Endothelial cell of umbilical vein (primary cell): ENCODE results near the gene ZNF629. TPM values are rescaled to one million over a fixed set of nuclear protein-coding genes. Genes with fewer than 3 reads are reported as not detected.
A peak's percentile ranks its signal among the peaks of the same experiment; 100 is the strongest.

ENCODE experiments used
- BruUV-seq: library from RNA; stranded (reverse); fragments of 400-500 nt; replicated peaks from 2 replicates; lab custom pipeline; 2021; lab: Mats Ljungman, UMichigan
- CTCF ChIA-PET: fragments of 300-600, 350-600 bp; sonication (Branson Sonifier 250); formaldehyde crosslinking; loops from one replicate; lab custom pipeline; 2021; ENCODE audit warnings: antibody characterized with exemption, inconsistent platforms; lab: Charles Lee
- POLR2A ChIA-PET: fragments of 300-600, 350-600 bp; sonication (Branson Sonifier 250); formaldehyde crosslinking; loops from one replicate; lab custom pipeline; 2021; ENCODE audit warnings: antibody characterized with exemption, inconsistent platforms; lab: Charles Lee
- DNase-seq: peaks from one replicate; pipeline ENCODE4 v3.0.0-alpha.2; 2011; ENCODE audit warnings: low read depth, low spot score
- FAIRE-seq: peaks from 2 replicates; lab custom pipeline; 2011; peaks lifted over from hg19 to GRCh38; lab: Jason Lieb, UNC
- H2AFZ ChIP-seq: 2 replicates; pipeline ENCODE4 v1.6.0; 2012; ENCODE audit warnings: low read depth, low read length, control low read depth, inconsistent platforms
- H3K27ac ChIP-seq: 2 replicates; pipeline ENCODE4 v1.5.1; 2011; ENCODE audit warnings: low read depth, mild to moderate bottlenecking, control low read depth, low read length, moderate library complexity; ENCODE audit not compliant: insufficient read depth
- H3K27me3 ChIP-seq, 2 experiments: 2 replicates each; pipeline versions ENCODE4 v1.6.0 to v1.6.1; 2011; ENCODE audit warnings: low read length in 2 of 2, mixed read lengths in 1 of 2; ENCODE audit not compliant: control insufficient read depth in 2 of 2, insufficient read depth in 2 of 2
- H3K36me3 ChIP-seq, 2 experiments: 2 replicates in 1 of 2; 3 replicates in 1 of 2; pipeline ENCODE4 v1.5.1; 2011; ENCODE audit warnings: low read length in 2 of 2, mild to moderate bottlenecking in 1 of 2, moderate library complexity in 1 of 2; ENCODE audit not compliant: control insufficient read depth in 2 of 2, insufficient read depth in 2 of 2; ENCODE audit errors: extremely low read depth in 1 of 2
- H3K4me1 ChIP-seq: 3 replicates; pipeline ENCODE4 v1.5.1; 2011; ENCODE audit warnings: mild to moderate bottlenecking, low read length; ENCODE audit not compliant: control insufficient read depth, insufficient read depth; ENCODE audit errors: extremely low read depth
- H3K4me2 ChIP-seq: 2 replicates; pipeline ENCODE4 v1.6.1; 2011; ENCODE audit warnings: low read length, control low read depth, mixed read lengths; ENCODE audit not compliant: insufficient read depth
- H3K4me3 ChIP-seq, 3 experiments: fragments of 200-600 bp in 1 of 3; sonication (generic), shearing (Covaris generic) in 1 of 3; replicated peaks in 1 of 3; 2 replicates each; pipeline ENCODE4 v1.5.1; 2011 to 2016; ENCODE audit warnings: control low read depth in 3 of 3, low read length in 3 of 3, mild to moderate bottlenecking in 2 of 3, inconsistent platforms in 1 of 3, low read depth in 1 of 3, moderate library complexity in 1 of 3; ENCODE audit not compliant: insufficient read depth in 1 of 3
- H3K79me2 ChIP-seq: 2 replicates; pipeline ENCODE4 v1.6.0; 2012; ENCODE audit warnings: low read length, inconsistent platforms; ENCODE audit not compliant: control insufficient read depth, insufficient read depth
- H3K9ac ChIP-seq: replicated peaks from 2 replicates; pipeline ENCODE3; 2011; ENCODE audit warnings: low read length, control low read depth; ENCODE audit not compliant: insufficient read depth; ENCODE audit errors: extremely low read depth
- H3K9me1 ChIP-seq: replicated peaks from 3 replicates; pipeline ENCODE4 v1.6.0; 2011; ENCODE audit warnings: mild to moderate bottlenecking, low read length; ENCODE audit not compliant: control insufficient read depth, insufficient read depth; ENCODE audit errors: extremely low read depth
- H3K9me3 ChIP-seq: replicated peaks from 2 replicates; pipeline ENCODE4 v1.5.1; 2012; ENCODE audit warnings: low read length, inconsistent platforms; ENCODE audit not compliant: control insufficient read depth, insufficient read depth
- H4K20me1 ChIP-seq: replicated peaks from 2 replicates; pipeline ENCODE3; 2011; ENCODE audit warnings: mild to moderate bottlenecking, low read length; ENCODE audit not compliant: control insufficient read depth, insufficient read depth; ENCODE audit errors: extremely low read depth
- CTCF ChIP-seq, 2 donors: IDR thresholded peaks; 1 replicate in 1 of 2; 2 replicates in 1 of 2; pipeline ENCODE4 v1.5.1; 2011; ENCODE audit warnings: low read length in 2 of 2, mild to moderate bottlenecking in 2 of 2, moderate library complexity in 2 of 2, control low read depth in 1 of 2, inconsistent platforms in 1 of 2, low read depth in 1 of 2; ENCODE audit not compliant: insufficient read depth in 1 of 2; ENCODE audit errors: extremely low read depth in 1 of 2
- EZH2 ChIP-seq: IDR thresholded peaks from 2 replicates; pipeline ENCODE4 v1.6.1; 2012; ENCODE audit warnings: borderline replicate concordance, low read depth, mild to moderate bottlenecking, moderate library complexity, low read length, inconsistent platforms; ENCODE audit not compliant: severe bottlenecking
- FOS ChIP-seq: IDR thresholded peaks from 2 replicates; pipeline ENCODE4 v1.6.1; 2011; ENCODE audit warnings: mild to moderate bottlenecking, low read length, moderate library complexity, borderline replicate concordance; ENCODE audit not compliant: insufficient read depth
- GATA2 ChIP-seq: IDR thresholded peaks from 2 replicates; pipeline ENCODE4 v1.7.0; 2011; ENCODE audit warnings: low read depth, mild to moderate bottlenecking, moderate library complexity, mixed read lengths, low read length; ENCODE audit not compliant: insufficient read length, insufficient read depth
- JUN ChIP-seq: IDR thresholded peaks from 2 replicates; pipeline ENCODE4 v1.6.1; 2011; ENCODE audit warnings: borderline replicate concordance, low read depth; ENCODE audit not compliant: insufficient read length, insufficient read depth
- MAX ChIP-seq: IDR thresholded peaks from 2 replicates; pipeline ENCODE4 v1.6.1; 2011; ENCODE audit not compliant: insufficient read depth, insufficient read length
- MYC ChIP-seq: IDR thresholded peaks from one replicate; pipeline ENCODE4 v1.6.1; 2011; ENCODE audit warnings: mild to moderate bottlenecking, low read depth, low read length
- POLR2A ChIP-seq: IDR thresholded peaks from 2 replicates; pipeline ENCODE4 v1.6.1; 2012; ENCODE audit warnings: low read depth, mild to moderate bottlenecking, control low read depth, low read length
- POLR2AphosphoS5 ChIP-seq: IDR thresholded peaks from 2 replicates; pipeline ENCODE4 v1.6.1; 2012; ENCODE audit warnings: low read depth, mild to moderate bottlenecking, control low read depth, low read length, moderate library complexity; ENCODE audit not compliant: insufficient read depth
- dilution Hi-C: fragments of 300-500 bp; cut with MboI; formaldehyde crosslinking; loops from one replicate; pipeline ENCODE4 v1.15.0; 2019; ENCODE audit warnings: low sequenced_read_pairs; ENCODE audit not compliant: extremely low pct_ligation_motif_present
- intact Hi-C: fragments of 100-400 bp; cut with micrococcal nuclease; formaldehyde crosslinking; loops from one replicate; pipeline ENCODE4 v1.10.0; 2022
- polyA plus RNA-seq, 4 experiments: library from polyadenylated mRNA; depleted of rRNA in 3 of 4; stranded (reverse) in 3 of 4; unstranded in 1 of 4; fragments of >200 nt; gene quantifications; 2 replicates each; pipeline versions ENCODE4 v1.2.1 to v1.2.3, GENCODE V29; 2011 to 2012; ENCODE audit warnings: missing spikeins in 1 of 4
- total RNA-seq: library from RNA; stranded (reverse); gene quantifications from 2 replicates; pipeline ENCODE4 v1.2.3, GENCODE V29; 2021

The ZNF629 gene
- total and polyA plus RNA-seq, 2 donors (not counting 3 experiments of a cell fraction or from before 2014, with no cell fraction given), result 5.2 to 11.2 TPM

- H3K9me1 ChIP-seq, result no peaks in the 10 kb centered on the region
- DNase-seq (no peak), FAIRE-seq (no peak)
- H3K27ac ChIP-seq, result no peak overlapping the region
- TF ChIP-seq MAX (no peak), MYC (no peak), EZH2 (no peak), JUN (no peak), GATA2 (no peak), FOS (no peak), POLR2A (no peak), POLR2AphosphoS5 (no peak), CTCF (IDR thresholded peaks at IDR 0.05; ENCODE audit: extremely low read depth in 1 of 2, insufficient read depth in 1 of 2, low read depth in 1 of 2, low read length in 2 of 2) (no peak)
- H3K4me2 ChIP-seq, result no peak overlapping the region
- peaks cover 20% of the 10 kb centered on the region for H3K4me1 ChIP-seq
- no peaks in the 10 kb centered on the region for H4K20me1 ChIP-seq
- H2AFZ ChIP-seq, result no peak overlapping the region
- H3K9me3 ChIP-seq, result no peaks in the 10 kb centered on the region
- H3K4me3 ChIP-seq, result no peak overlapping the region
- H3K9ac ChIP-seq, result no peak overlapping the region
- ChIA-PET CTCF (interaction anchor here (0.8 kb wide), 1 partner anchor 10 kb away, joined by 3 read pairs; the partner anchor contains the start of gene PHKG2), POLR2A (interaction anchor here (0.6 kb wide), 1 partner anchor 14 kb away, joined by 3 read pairs; no protein-coding TSS in a partner anchor)
- no peaks in the 10 kb centered on the region for H3K27me3 ChIP-seq
- H3K79me2 ChIP-seq, result no peaks in the 10 kb centered on the region
- intact Hi-C loops, result no loop called here
- peaks cover 19 to 51% of the 10 kb centered on the region in 2 experiments for H3K36me3 ChIP-seq
- BruUV-seq, result TSS peak; percentile 26
- dilution Hi-C loops, result no loop called here
These were observed 49.0 kb downstream of the ZNF629 start for GRCh38 chr16:30737794-30738648.
